OCI-LY1 (cell line): ENCODE data around the gene NPR1.
"Not testable (repeated sequence)": the region's sequence is repeated elsewhere in the genome, so short reads cannot be mapped to it uniquely, and the experiment has no call there.

Source experiments
- H2AFZ ChIP-seq: fragments of 200-600 bp; sonication (generic), shearing (Covaris generic); 2 replicates; pipeline ENCODE4 v1.6.0; 2014; ENCODE audit warnings: antibody characterized with exemption, mild to moderate bottlenecking, low read length
- H3F3A ChIP-seq: fragments of 200-600 bp; sonication (generic), shearing (Covaris generic); 2 replicates; pipeline ENCODE4 v1.6.0; 2014; ENCODE audit warnings: mild to moderate bottlenecking, antibody characterized with exemption, low read length, moderate library complexity; ENCODE audit not compliant: insufficient read depth
- H3K27ac ChIP-seq: fragments of 200-600 bp; sonication (generic); 2 replicates; pipeline ENCODE4 v1.5.1; 2014; ENCODE audit warnings: low read length, mixed run types, mild to moderate bottlenecking, low read depth; ENCODE audit not compliant: poor library complexity, severe bottlenecking
- H3K27me3 ChIP-seq: fragments of 200-600 bp; sonication (generic); 2 replicates; pipeline ENCODE4 v1.6.0; 2014; ENCODE audit warnings: antibody characterized with exemption, mild to moderate bottlenecking, low read length, moderate library complexity; ENCODE audit not compliant: insufficient read depth
- H3K36me3 ChIP-seq: fragments of 200-600 bp; sonication (generic); 2 replicates; pipeline ENCODE4 v1.6.1; 2014; ENCODE audit warnings: mild to moderate bottlenecking, antibody characterized with exemption, low read length, moderate library complexity, mixed read lengths; ENCODE audit not compliant: insufficient read depth
- H3K4me1 ChIP-seq: fragments of 200-600 bp; sonication (generic); 2 replicates; pipeline ENCODE4 v1.5.1; 2014; ENCODE audit warnings: mild to moderate bottlenecking, low read length, moderate library complexity; ENCODE audit not compliant: insufficient read depth, severe bottlenecking
- H3K4me2 ChIP-seq: fragments of 200-600 bp; sonication (generic), shearing (Covaris generic); 2 replicates; pipeline ENCODE4 v1.6.1; 2014; ENCODE audit warnings: low read length
- H3K4me3 ChIP-seq: fragments of 200-600 bp; sonication (generic); 2 replicates; pipeline ENCODE4 v1.5.1; 2014; ENCODE audit warnings: low read length, low read depth, mild to moderate bottlenecking, mixed read lengths; ENCODE audit not compliant: poor library complexity, severe bottlenecking
- H3K79me2 ChIP-seq: fragments of 200-600 bp; shearing (Covaris generic); 2 replicates; pipeline ENCODE4 v1.6.1; 2016; ENCODE audit warnings: mixed run types, low read length, mixed read lengths; ENCODE audit not compliant: insufficient read depth
- H3K9ac ChIP-seq: fragments of 200-600 bp; sonication (generic), shearing (Covaris generic); 2 replicates; pipeline ENCODE4 v1.6.1; 2014; ENCODE audit warnings: mild to moderate bottlenecking, low read length, mixed read lengths
- H3K9me2 ChIP-seq: fragments of 200-600 bp; sonication (generic), shearing (Covaris generic); 2 replicates; pipeline ENCODE4 v1.6.1; 2014; ENCODE audit warnings: low read depth, mild to moderate bottlenecking, low read length, mixed read lengths
- H3K9me3 ChIP-seq: fragments of 200-600 bp; shearing (Covaris generic); 2 replicates; pipeline ENCODE4 v1.6.1; 2014; ENCODE audit warnings: low read length, mixed read lengths
- H4K20me1 ChIP-seq: fragments of 200-600 bp; sonication (generic), shearing (Covaris generic); 2 replicates; pipeline ENCODE4 v1.6.0; 2016; ENCODE audit warnings: mild to moderate bottlenecking, low read length; ENCODE audit not compliant: insufficient read depth
- CTCF ChIP-seq: fragments of 200-600 bp; sonication (generic), shearing (Covaris generic); IDR thresholded peaks from 2 replicates; pipeline ENCODE4 v1.5.1; 2017; ENCODE audit warnings: mild to moderate bottlenecking, antibody characterized with exemption, low read length, moderate library complexity, mixed read lengths
- EZH2 ChIP-seq: fragments of 200-600 bp; sonication (generic), shearing (Covaris generic); IDR thresholded peaks from 2 replicates; pipeline ENCODE4 v1.8.0; 2017; ENCODE audit warnings: borderline replicate concordance, mixed run types, mild to moderate bottlenecking, antibody characterized with exemption, low read length, moderate library complexity, mixed read lengths

NPR1 gene

GRCh38 chr1:153662269-153662668 is 16.2 kb upstream of the NPR1 start:
- no peak overlapping the region for H3K27ac ChIP-seq
- peaks cover 3% of the 10 kb centered on the region; the same call in 1 of the 2 replicates for H3F3A ChIP-seq
- peaks cover 17% of the 10 kb centered on the region for H3K4me1 ChIP-seq
- no peaks in the 10 kb centered on the region for H3K27me3 ChIP-seq
- H3K4me2 ChIP-seq: no peak overlapping the region
- H3K36me3 ChIP-seq: peaks cover 67% of the 10 kb centered on the region
- H3K4me3 ChIP-seq: no peak overlapping the region
- H2AFZ ChIP-seq: no peak overlapping the region
- no peaks in the 10 kb centered on the region for H3K9me2 ChIP-seq
- no peaks in the 10 kb centered on the region for H3K9me3 ChIP-seq
- no peak for TF ChIP-seq CTCF
- no peak for TF ChIP-seq EZH2
- no peak overlapping the region for H3K9ac ChIP-seq
- H4K20me1 ChIP-seq: no peaks in the 10 kb centered on the region
- 0 out of 2 replicates have a peak, but pooled peaks cover 7% of the 10 kb centered on the region for H3K79me2 ChIP-seq

- peaks cover 77% of the 10 kb centered on the region for H3K36me3 ChIP-seq
- H3K4me2 ChIP-seq: no peak overlapping the region
- H3K27me3 ChIP-seq: no peaks in the 10 kb centered on the region
- H3K79me2 ChIP-seq: 0 out of 2 replicates have a peak, but pooled peaks cover 7% of the 10 kb centered on the region
- H3K27ac ChIP-seq: no peak overlapping the region
- no peak overlapping the region for H3K4me3 ChIP-seq
- no peak for TF ChIP-seq EZH2
- no peak for TF ChIP-seq CTCF
- H3K9me2 ChIP-seq: no peaks in the 10 kb centered on the region
- H3F3A ChIP-seq: peaks cover 3% of the 10 kb centered on the region; the same call in 1 of the 2 replicates
- peaks cover 13% of the 10 kb centered on the region for H3K4me1 ChIP-seq
- no peak overlapping the region for H2AFZ ChIP-seq
- H3K9ac ChIP-seq: no peak overlapping the region
- H4K20me1 ChIP-seq: no peaks in the 10 kb centered on the region
- H3K9me3 ChIP-seq: no peaks in the 10 kb centered on the region
These were observed 15.3 kb upstream of the NPR1 start for GRCh38 chr1:153663211-153663610.

- H3K36me3 ChIP-seq: peaks cover 82% of the 10 kb centered on the region
- H3F3A ChIP-seq: peaks cover 3% of the 10 kb centered on the region; the same call in 1 of the 2 replicates
- no peak overlapping the region for H2AFZ ChIP-seq
- no peaks in the 10 kb centered on the region for H4K20me1 ChIP-seq
- H3K27ac ChIP-seq: no peak overlapping the region
- H3K79me2 ChIP-seq: peaks cover 18% of the 10 kb centered on the region
- no peaks in the 10 kb centered on the region for H3K27me3 ChIP-seq
- H3K9me2 ChIP-seq: no peaks in the 10 kb centered on the region
- no peak overlapping the region for H3K9ac ChIP-seq
- TF ChIP-seq EZH2: no peak
- TF ChIP-seq CTCF: no peak
- H3K4me3 ChIP-seq: no peak overlapping the region
- no peaks in the 10 kb centered on the region for H3K9me3 ChIP-seq
- no peak overlapping the region for H3K4me2 ChIP-seq
- peaks cover 17% of the 10 kb centered on the region for H3K4me1 ChIP-seq
These were observed 11.0 kb upstream of the NPR1 start for GRCh38 chr1:153667439-153667838.

GRCh38 chr1:153668672-153669071 is 9.8 kb upstream of the NPR1 start:
- not testable (repeated sequence) for H3K27ac ChIP-seq, H3K4me3 ChIP-seq, H3K9me2 ChIP-seq, H4K20me1 ChIP-seq, H3K9ac ChIP-seq, H3K4me2 ChIP-seq, H2AFZ ChIP-seq, H3F3A ChIP-seq, H3K9me3 ChIP-seq, H3K27me3 ChIP-seq
- Histone ChIP-seq H3K36me3 (peaks cover 69% of the 10 kb centered on the region), H3K79me2 (peaks cover 18% of the 10 kb centered on the region), H3K4me1 (peaks cover 17% of the 10 kb centered on the region)
